ENCODE results near the gene RAB3GAP1.

The RAB3GAP1 gene

GRCh38 chr2:135198481-135198880 is 146.4 kb downstream of the RAB3GAP1 start:
- TF ChIP-seq POU6F1 (CRISPR knock-in tag; IDR thresholded peaks at IDR 0.05; ENCODE audit: borderline replicate concordance, low read depth) = no peak
- no peak for TF ChIP-seq TCF4 (CRISPR knock-in tag; IDR thresholded peaks at IDR 0.05; ENCODE audit: borderline replicate concordance)
- TF ChIP-seq GLIS3 (CRISPR knock-in tag; IDR thresholded peaks at IDR 0.05) = no peak
- no peak for TF ChIP-seq ZFP30 (CRISPR knock-in tag; IDR thresholded peaks at IDR 0.05)
- no peak for TF ChIP-seq RARB (CRISPR knock-in tag; IDR thresholded peaks at IDR 0.05)
- no peak for TF ChIP-seq BACH2 (CRISPR knock-in tag; IDR thresholded peaks at IDR 0.05; ENCODE audit: borderline replicate concordance)
- TF ChIP-seq ISL1 (CRISPR knock-in tag; IDR thresholded peaks at IDR 0.05) = no peak
- no peak for TF ChIP-seq ARNTL (CRISPR knock-in tag; IDR thresholded peaks at IDR 0.05; ENCODE audit: borderline replicate concordance, low read depth)
- no peak for TF ChIP-seq ZNF565 (CRISPR knock-in tag; conservative IDR thresholded peaks at IDR 0.05; ENCODE audit: low read depth)
- TF ChIP-seq ZC3H10 (CRISPR knock-in tag; IDR thresholded peaks at IDR 0.05) = no peak
- TF ChIP-seq SNAI2 (CRISPR knock-in tag; IDR thresholded peaks at IDR 0.05) = no peak
- no peak for ATAC-seq

- TF ChIP-seq ARNTL (CRISPR knock-in tag; IDR thresholded peaks at IDR 0.05; ENCODE audit: borderline replicate concordance, low read depth) = no peak
- no peak for TF ChIP-seq CSRNP3 (CRISPR knock-in tag; IDR thresholded peaks at IDR 0.05)
- no peak for TF ChIP-seq ZFP30 (CRISPR knock-in tag; IDR thresholded peaks at IDR 0.05)
- TF ChIP-seq ZNF8 (CRISPR knock-in tag; IDR thresholded peaks at IDR 0.05) = no peak
- no peak for TF ChIP-seq CREB5 (CRISPR knock-in tag; IDR thresholded peaks at IDR 0.05; ENCODE audit: low read depth)
- TF ChIP-seq PPARA (CRISPR knock-in tag; IDR thresholded peaks at IDR 0.05; ENCODE audit: borderline replicate concordance) = no peak
- no peak for TF ChIP-seq ISL1 (CRISPR knock-in tag; IDR thresholded peaks at IDR 0.05)
- TF ChIP-seq SNAI2 (CRISPR knock-in tag; IDR thresholded peaks at IDR 0.05) = no peak
- no peak for TF ChIP-seq BACH2 (CRISPR knock-in tag; IDR thresholded peaks at IDR 0.05; ENCODE audit: borderline replicate concordance)
- TF ChIP-seq TCF4 (CRISPR knock-in tag; IDR thresholded peaks at IDR 0.05; ENCODE audit: borderline replicate concordance) = no peak
- TF ChIP-seq GLIS3 (CRISPR knock-in tag; IDR thresholded peaks at IDR 0.05) = no peak
- TF ChIP-seq ZC3H10 (CRISPR knock-in tag; IDR thresholded peaks at IDR 0.05) = no peak
- TF ChIP-seq ZFP3 (CRISPR knock-in tag; IDR thresholded peaks at IDR 0.05) = no peak
- TF ChIP-seq TSHZ2 (CRISPR knock-in tag; IDR thresholded peaks at IDR 0.05) = no peak
- no peak for TF ChIP-seq CSDC2 (CRISPR knock-in tag; IDR thresholded peaks at IDR 0.05)
- no peak for ATAC-seq
Observed at GRCh38 chr2:135202751-135203150, 150.7 kb downstream of the RAB3GAP1 start.

GRCh38 chr2:135203944-135204343 is 151.9 kb downstream of the RAB3GAP1 start:
- no peak for ATAC-seq
- TF ChIP-seq TOX (CRISPR knock-in tag; IDR thresholded peaks at IDR 0.05; ENCODE audit: borderline replicate concordance) = no peak
- TF ChIP-seq TSHZ2 (CRISPR knock-in tag; IDR thresholded peaks at IDR 0.05) = no peak
- TF ChIP-seq TCF4 (CRISPR knock-in tag; IDR thresholded peaks at IDR 0.05; ENCODE audit: borderline replicate concordance) = no peak
- no peak for TF ChIP-seq ZNF8 (CRISPR knock-in tag; IDR thresholded peaks at IDR 0.05)
- no peak for TF ChIP-seq ZC3H10 (CRISPR knock-in tag; IDR thresholded peaks at IDR 0.05)
- TF ChIP-seq ARNTL (CRISPR knock-in tag; IDR thresholded peaks at IDR 0.05; ENCODE audit: borderline replicate concordance, low read depth) = no peak
- no peak for TF ChIP-seq BACH2 (CRISPR knock-in tag; IDR thresholded peaks at IDR 0.05; ENCODE audit: borderline replicate concordance)
- TF ChIP-seq ZNF70 (CRISPR knock-in tag; IDR thresholded peaks at IDR 0.05) = no peak
